Sciatic nerve (tissue), 2 donors: ENCODE measurements around the gene ARAP1. TPM values are rescaled to one million over a fixed set of nuclear protein-coding genes. Genes with fewer than 3 reads are reported as not detected.

Experiments
- ATAC-seq: fragments of 200-7000 bp; cut with Tn5 transposase; one replicate; pipeline ENCODE4 v1.9.1; 2020; ENCODE audit warnings: mild to moderate bottlenecking, moderate library complexity
- DNase-seq: peaks from one replicate; pipeline ENCODE4 v3.0.0-alpha.2; 2020; ENCODE audit warnings: low spot score
- intact Hi-C: fragments of 100-400 bp; cut with DNase I; formaldehyde crosslinking; loops from one replicate; pipeline ENCODE4 v1.14.2; 2022
- total RNA-seq: library from RNA; stranded (reverse); fragmentation: NEBNext Ultra II Directional; extraction: Animal tissue kit (Norgen Biotek cat#: 25700); gene quantifications from one replicate; pipeline ENCODE4 v1.2.1, GENCODE V29; 2021
- donor health status: DM: no; HTN: no; CAD: no.
- donor health status: DM: no; HTN: no; CAD: no.

Gene ARAP1
- total RNA-seq, 1 donor from 2014 or later: 129 TPM

DNA sequence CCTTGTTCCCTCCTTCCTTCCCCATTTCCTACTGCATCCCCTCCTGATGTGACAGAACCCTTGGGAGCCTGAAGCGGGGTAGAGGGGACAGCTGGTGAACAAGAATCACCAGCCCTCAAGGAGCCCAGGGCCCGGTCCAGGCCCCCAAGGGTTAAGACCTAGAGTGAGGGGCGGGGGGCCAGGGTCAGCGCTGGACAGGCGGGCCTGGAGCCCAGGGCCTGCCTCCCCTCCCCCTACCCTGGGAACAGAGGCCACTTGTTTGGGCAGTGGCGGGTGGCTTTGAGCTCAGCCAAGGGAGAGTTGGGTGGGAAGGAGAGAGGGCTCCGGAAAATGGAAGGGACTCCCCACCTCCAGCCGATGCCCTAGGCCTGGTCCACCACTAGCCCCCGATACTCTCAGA lies 2.1 kb downstream of the ARAP1 start:
- ATAC-seq (no peak), DNase-seq (no peak)
- intact Hi-C loops: no loop called here

DNA sequence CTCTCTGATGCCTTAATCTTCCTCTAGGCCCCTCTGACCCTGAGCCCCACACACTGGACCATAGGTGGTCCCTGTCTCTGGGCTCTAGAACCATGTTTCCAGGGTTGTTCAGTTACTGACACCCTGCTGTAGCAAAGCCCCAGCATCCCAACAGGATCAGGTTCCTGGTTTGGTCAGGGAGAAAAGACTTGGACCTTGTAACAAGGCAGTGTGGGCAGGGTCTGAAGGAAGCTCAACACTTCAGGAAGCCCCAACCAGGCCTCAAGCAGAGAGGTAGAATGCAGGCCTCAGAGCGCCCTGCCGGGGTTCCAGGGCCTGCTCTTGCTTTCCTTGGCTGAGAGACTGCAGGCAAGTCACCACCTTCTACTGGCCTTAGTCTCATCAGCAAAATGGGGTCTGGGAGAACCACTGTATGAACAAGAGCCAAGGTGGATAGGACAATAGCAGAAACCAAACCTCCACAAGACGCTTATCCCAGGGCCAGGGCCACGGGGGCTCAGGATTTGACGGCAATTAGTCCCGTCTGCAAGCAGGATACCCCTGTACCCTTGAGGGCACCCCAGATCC lies 4.8 kb downstream of the ARAP1 start:
- DNase-seq (no peak), ATAC-seq (no peak)
- intact Hi-C loops: no loop called here

DNA sequence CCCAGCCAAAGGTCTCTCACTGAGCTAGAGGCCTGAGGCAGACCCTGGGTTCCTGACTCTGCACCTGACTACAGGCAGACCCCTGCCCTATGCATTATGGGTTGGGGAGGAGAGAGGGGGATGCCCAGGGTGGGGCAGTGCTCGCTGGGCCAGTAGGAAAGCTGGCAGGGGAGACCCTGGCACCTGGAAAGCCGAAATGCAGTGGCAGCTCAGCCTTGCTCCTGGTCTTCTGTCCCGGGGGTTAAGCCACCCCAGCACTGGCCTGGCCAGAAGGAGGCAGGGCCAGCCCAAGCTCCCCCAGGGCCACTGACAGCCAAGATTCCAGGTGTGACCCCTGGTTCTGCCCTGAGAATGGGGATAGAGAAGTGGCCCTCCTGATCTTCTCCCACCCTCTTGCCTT lies 5.4 kb downstream of the ARAP1 start:
- ATAC-seq: no peak

DNA sequence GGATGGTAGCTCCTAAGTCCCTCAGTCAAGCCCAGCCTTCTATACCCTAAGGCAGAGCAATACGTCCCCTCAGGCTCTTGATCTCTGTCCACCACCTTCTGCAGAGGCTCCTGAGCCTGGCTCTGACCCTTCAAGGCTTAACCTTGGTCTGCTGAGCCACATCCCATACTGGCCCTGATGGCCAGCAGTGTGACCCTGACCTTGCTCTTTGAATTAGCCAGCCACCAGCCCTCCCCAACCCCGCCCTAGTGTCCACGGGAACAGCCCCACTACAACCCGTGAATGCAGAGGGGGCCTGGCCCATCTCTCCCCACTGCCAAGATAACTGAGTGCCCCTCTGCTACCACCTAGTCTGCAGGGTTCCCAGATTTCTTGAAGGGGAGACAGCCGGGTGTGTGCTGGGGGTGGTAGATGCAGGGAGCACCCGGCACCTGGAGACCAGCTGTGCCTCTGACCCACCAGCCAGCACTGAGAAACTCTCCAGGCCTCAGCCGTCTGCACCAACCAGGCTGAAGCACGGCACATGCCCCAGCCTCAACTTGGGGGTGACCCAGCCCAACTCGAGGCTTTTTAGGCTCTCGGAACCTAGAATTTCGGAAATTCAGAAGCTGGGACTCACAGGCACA lies 6.2 kb downstream of the ARAP1 start:
- DNase-seq: no peak
- intact Hi-C loops: no loop called here
- ATAC-seq: no peak

More for the DNA sequence above, 5.4 kb downstream of the ARAP1 start:
- intact Hi-C loops: no loop called here
- DNase-seq: no peak

GRCh38 chr11:72745511-72745910 lies 6.7 kb downstream of the ARAP1 start:
- intact Hi-C loops: no loop called here
- no peak for ATAC-seq

DNA sequence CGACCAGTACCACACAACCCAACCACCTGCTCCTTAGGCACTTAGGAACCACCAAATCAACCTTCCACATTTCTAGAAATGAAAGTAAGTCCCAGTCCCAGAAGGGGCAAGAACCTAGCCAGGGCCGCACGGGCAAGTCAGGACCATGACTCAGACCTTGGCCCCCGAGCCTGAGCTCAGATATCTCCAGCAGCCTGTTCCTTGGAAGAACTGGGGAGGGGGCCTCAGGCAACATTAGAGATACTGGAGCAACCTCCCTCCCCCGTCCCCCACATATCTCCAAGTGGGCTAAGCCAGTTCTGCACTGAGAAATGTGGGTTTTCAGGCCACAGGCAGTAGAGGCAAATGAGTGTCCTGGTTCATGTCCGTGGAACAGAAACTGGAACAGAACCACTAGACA lies 7.7 kb downstream of the ARAP1 start:
- no peak for ATAC-seq
- DNase-seq: no peak
- intact Hi-C loops: no loop called here

More at GRCh38 chr11:72745511-72745910, 6.7 kb downstream of the ARAP1 start:
- DNase-seq: no peak

DNA sequence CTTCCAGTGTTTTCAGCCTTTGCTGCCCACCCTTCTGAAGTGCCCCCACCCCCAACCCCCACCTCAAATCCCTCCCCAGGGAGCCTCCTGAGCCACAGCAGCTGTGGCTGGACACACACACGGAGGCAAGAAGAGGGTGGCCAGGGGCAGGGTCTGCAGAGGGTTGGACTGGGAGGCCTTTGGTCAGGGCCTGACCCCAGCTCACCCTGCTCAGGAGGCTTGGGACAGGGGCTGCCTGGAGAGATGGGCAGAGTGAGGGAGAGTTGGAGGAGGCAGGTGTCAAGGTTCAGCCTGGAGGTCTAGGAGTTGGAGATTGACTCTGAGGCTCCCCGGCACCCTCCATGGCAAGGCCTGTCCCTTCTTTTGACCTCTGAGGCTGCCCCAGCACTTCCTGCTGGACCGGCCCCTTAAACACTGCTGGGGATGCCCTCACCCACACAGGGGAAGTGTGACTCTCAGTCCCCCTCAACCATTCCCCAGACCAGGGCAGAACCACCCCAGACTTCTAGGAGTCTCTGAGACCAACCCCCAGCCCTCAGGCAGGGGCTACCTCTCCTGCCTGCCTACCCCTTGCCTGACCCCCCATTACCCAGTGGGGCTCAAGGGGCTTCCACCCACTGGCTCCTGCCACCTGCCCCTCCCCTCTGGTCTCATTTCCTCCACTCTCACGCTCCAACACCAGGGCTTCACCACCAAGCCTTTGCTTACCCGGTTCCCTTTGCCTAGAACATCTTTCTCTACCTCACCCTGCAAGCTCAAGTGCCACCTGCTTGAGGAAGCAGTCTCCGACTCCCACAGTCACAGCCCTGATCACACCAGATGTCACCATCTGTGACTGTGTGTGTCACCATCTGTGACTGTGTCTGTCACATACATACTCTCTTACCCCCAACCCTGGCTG lies 8.6 kb downstream of the ARAP1 start:
- no peak for ATAC-seq
- intact Hi-C loops: no loop called here

DNA sequence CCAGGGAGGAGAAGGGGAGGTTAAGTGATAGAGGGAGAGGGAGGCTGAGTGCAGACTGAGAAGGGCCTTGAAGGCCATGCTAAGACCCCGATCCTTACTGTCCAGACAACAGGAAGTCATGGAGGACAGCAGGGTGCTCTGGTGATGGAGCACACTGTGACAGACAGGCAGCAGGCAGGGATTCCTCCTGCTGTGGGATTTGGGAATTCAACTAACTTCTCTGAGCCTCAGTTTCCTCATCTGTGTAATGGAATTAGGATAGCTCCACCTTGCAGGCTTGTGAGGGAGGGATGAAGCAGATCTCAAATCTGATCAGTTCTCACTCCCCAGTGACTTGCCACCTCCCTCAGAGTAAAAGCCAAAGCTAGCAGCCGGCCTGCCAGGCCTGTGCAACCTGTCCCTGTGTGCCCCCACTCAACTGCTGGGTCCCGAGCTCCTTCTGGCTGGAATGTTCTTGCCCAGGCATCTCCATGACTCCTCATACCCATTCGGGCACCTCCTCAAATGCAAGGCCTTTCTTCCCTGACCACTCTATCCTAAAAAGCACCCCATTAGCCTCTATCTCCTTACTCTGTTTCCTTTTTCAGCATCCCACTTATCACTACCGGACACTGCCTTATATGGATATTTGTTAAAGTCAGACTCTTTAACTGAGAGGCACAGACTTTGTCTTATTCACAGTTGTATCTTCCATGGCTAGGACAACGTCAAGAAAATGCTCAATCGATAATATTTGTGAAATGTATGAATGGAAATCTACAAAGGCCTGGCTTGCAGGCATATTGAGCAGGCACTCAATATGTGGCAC lies 9.5 kb downstream of the ARAP1 start:
- ATAC-seq: no peak
- DNase-seq: no peak
- intact Hi-C loops: no loop called here

More for the DNA sequence above, 8.6 kb downstream of the ARAP1 start:
- no peak for DNase-seq

GRCh38 chr11:72741849-72742512 lies 10.2 kb downstream of the ARAP1 start:
- ATAC-seq (peak; percentile 3), DNase-seq (no peak)
- intact Hi-C loops: no loop called here

DNA sequence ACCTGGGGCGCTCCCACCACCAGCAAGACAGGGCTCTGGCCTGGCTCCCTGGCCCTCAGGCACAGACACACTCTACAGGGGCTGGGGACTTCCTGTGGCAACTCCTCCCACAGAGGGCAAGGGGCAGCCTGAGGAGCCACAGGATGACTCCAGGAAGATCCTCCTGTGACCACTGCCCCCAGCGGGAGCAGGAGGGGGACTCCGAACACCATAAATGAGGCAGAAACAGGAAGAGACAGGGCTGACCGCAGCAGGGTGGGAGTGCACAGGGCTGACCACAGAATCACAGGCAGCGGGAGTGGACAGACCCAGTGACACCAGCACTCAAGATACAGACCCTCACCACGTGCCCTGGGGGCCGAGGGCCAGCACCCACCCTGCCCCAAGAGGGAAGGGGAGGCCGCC lies 10.8 kb downstream of the ARAP1 start:
- peak; percentile 56 for ATAC-seq
- intact Hi-C loops: no loop called here
- no peak for DNase-seq

GRCh38 chr11:72740562-72741428 lies 11.4 kb downstream of the ARAP1 start:
- DNase-seq (no peak), ATAC-seq (no peak)
- intact Hi-C loops: no loop called here

- DNase-seq (no peak), ATAC-seq (no peak)
- intact Hi-C loops: no loop called here
These were observed 12.2 kb downstream of the ARAP1 start for GRCh38 chr11:72740060-72740424.

- DNase-seq: no peak
- intact Hi-C loops: no loop called here
- no peak for ATAC-seq
These were observed 12.8 kb downstream of the ARAP1 start for GRCh38 chr11:72739240-72740059.

DNA sequence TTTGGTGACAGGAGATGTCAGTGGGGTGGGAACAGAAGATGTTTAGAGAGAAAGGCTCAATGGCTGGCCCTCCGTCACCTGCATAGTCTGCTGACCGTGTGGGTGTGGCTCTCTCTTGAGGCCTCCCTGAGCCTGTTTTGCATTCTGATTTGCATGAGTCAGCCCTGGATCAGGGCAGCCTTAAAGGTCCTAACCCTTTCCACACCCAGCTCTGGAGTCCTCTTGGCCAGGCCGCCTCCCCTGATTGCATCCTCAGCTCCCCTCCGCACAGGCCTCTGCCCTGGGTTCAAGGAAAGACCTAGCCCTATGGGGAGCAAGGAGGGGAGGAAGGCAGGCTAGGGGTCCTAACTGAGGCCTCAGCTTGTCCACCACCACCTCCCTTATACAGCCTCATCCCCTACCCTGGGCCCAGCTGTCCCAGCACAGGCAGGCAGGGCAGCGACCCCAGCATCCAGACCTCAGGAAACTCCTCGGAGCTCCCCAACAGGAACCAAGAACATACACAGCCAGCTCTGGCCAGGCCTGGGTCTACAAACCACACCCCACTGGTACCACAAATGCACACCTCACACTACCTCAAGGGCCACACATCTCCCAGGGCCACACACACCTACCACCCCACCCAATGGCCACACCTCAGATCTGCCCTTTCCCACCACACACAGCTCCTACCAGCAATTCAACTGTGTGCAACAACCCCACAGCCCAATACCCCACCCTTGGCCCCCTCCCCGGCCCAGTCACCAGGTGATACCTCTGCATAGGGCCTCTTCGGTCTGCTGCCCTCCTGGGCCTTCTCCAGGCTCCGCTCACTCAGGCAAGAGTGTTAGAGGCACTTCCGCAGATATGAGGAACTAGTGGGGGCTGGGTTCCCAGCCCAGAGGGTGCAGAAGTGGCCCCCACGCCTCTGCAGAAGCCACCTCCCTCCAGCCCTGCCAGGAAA lies 13.7 kb downstream of the ARAP1 start:
- DNase-seq: no peak
- ATAC-seq: peak; percentile 36
- intact Hi-C loops: no loop called here

GRCh38 chr11:72737336-72737735 lies 14.9 kb downstream of the ARAP1 start:
- intact Hi-C loops: no loop called here
- no peak for ATAC-seq
- DNase-seq: no peak

DNA sequence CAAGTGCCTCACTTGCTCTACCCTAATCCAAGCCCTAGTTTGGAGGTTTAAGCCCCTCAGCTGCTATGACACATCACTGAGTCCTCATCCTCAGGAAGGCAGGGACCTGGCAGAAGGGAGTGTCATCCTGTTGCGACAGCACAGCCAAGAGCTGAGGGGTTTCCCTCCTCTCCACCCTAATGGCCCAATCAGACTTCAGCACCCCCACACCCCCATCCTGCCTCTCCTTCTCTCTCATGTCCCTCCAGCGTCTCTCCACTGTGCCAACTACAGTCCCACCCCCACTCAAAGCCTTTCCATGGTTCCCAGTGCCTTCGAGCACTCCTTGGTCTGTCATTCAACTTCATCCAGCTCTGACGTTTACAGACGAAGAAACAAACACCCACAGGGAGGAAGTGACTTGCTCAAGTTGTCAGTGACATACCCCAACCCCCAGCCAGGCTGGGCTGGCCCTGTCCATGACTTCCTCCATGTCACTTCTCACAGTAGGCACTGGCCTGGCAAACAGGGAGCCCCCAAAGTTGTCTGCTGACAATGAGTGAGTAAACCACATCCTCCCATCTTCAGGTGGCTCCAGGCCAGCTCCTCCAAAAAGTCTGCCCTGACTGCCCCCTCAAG lies 15.6 kb downstream of the ARAP1 start:
- ATAC-seq (peak; percentile 57), DNase-seq (no peak)
- intact Hi-C loops: no loop called here
